ENCODE data around the gene NOP14.
"Not testable (repeated sequence)": the region's sequence is repeated elsewhere in the genome, so short reads cannot be mapped to it uniquely, and the experiment has no call there.

The NOP14 gene

GRCh38 chr4:2938906-2939305 lies 24.3 kb downstream of the NOP14 start (continued):
- TF ChIP-seq ZNF488 (tag by site-specific recombination; IDR thresholded peaks at IDR 0.05): no peak
- TF ChIP-seq ZNF112 (tag by site-specific recombination; IDR thresholded peaks at IDR 0.05): no peak
- TF ChIP-seq ZFP37 (tag by site-specific recombination; IDR thresholded peaks at IDR 0.05): no peak
- no peak for TF ChIP-seq ZNF16 (tag by site-specific recombination; IDR thresholded peaks at IDR 0.05; ENCODE audit: low read depth)

- POLR2A ChIA-PET: interaction anchor here (0.6 to 1.2 kb wide), 2 partner anchors 16 to 174 kb away, joined by 3 read pairs; no protein-coding TSS in a partner anchor
- H3K27ac ChIP-seq (ENCODE audit: extremely low read depth, low read depth, low read length); H3K4me3 ChIP-seq (ENCODE audit: low read depth, low read length); CTCF ChIA-PET; H3K9me3 ChIP-seq (ENCODE audit: control insufficient read depth, insufficient read depth, low read depth, low read length); H3K4me1 ChIP-seq (ENCODE audit: control insufficient read depth, insufficient read depth, low read length): not testable (repeated sequence)
- peaks cover 6 to 72% of the 10 kb centered on the region in 2 experiments; a peak in 2 of 3 replicates for H3K36me3 ChIP-seq (ENCODE audit: control insufficient read depth in 2 of 2, insufficient read depth in 1 of 2, low read length in 2 of 2)
These were observed 24.8 kb downstream of the NOP14 start for GRCh38 chr4:2938411-2938810.

- H3K27ac ChIP-seq (ENCODE audit: extremely low read depth, low read depth, low read length): no peak overlapping the region
- CTCF ChIA-PET: no interaction called here
These were observed 25.2 kb downstream of the NOP14 start for GRCh38 chr4:2937986-2938385.

GRCh38 chr4:2937146-2937857 lies 25.9 kb downstream of the NOP14 start:
- Histone ChIP-seq H3K4me1 (ENCODE audit: control insufficient read depth, insufficient read depth, low read length) (no peaks in the 10 kb centered on the region; the same call in 1 of the 2 replicates), H3K9me3 (ENCODE audit: control insufficient read depth, insufficient read depth, low read depth, low read length) (no peaks in the 10 kb centered on the region), H3K36me3 (ENCODE audit: control insufficient read depth in 2 of 2, insufficient read depth in 1 of 2, low read length in 2 of 2) (peaks cover 6 to 71% of the 10 kb centered on the region in 2 experiments; a peak in 2 of 3 replicates), H3K27ac (ENCODE audit: extremely low read depth, low read depth, low read length) (no peak overlapping the region), H3K4me3 (ENCODE audit: low read depth, low read length) (no peak overlapping the region)
- POLR2A ChIA-PET: no interaction called here
- CTCF ChIA-PET: interaction anchor here (0.6 to 1.6 kb wide), 3 partner anchors 11 to 107 kb away, joined by 3 read pairs; no protein-coding TSS in a partner anchor
- TF ChIP-seq ZBTB1 (tag by site-specific recombination; IDR thresholded peaks at IDR 0.05): no peak
- no peak for TF ChIP-seq ZSCAN18 (tag by site-specific recombination; IDR thresholded peaks at IDR 0.05)
- TF ChIP-seq REPIN1 (tag by site-specific recombination; IDR thresholded peaks at IDR 0.05; ENCODE audit: low read depth): no peak
- TF ChIP-seq ZNF19 (tag by site-specific recombination; IDR thresholded peaks at IDR 0.05; ENCODE audit: low read depth): no peak
- no peak for TF ChIP-seq ZSCAN23 (tag by site-specific recombination; IDR thresholded peaks at IDR 0.05)
- TF ChIP-seq PRDM10 (tag by site-specific recombination; IDR thresholded peaks at IDR 0.05): peak; percentile 52
- TF ChIP-seq SCRT2 (tag by site-specific recombination; IDR thresholded peaks at IDR 0.05): no peak
- TF ChIP-seq KLF7 (tag by site-specific recombination; IDR thresholded peaks at IDR 0.05; ENCODE audit: borderline replicate concordance): no peak
- no peak for TF ChIP-seq ZNF707 (tag by site-specific recombination; IDR thresholded peaks at IDR 0.05)
- peak; percentile 16; the same call in 1 of the 2 replicates for TF ChIP-seq GLIS2 (tag by site-specific recombination; IDR thresholded peaks at IDR 0.05)
- TF ChIP-seq ZNF560 (tag by site-specific recombination; IDR thresholded peaks at IDR 0.05; ENCODE audit: borderline replicate concordance): no peak
- TF ChIP-seq ZNF335 (tag by site-specific recombination; conservative IDR thresholded peaks at IDR 0.05): peak; percentile 42; the same call in 1 of the 2 replicates
- no peak for TF ChIP-seq ZNF549 (tag by site-specific recombination; IDR thresholded peaks at IDR 0.05)
- no peak for TF ChIP-seq PRDM1 (tag by site-specific recombination; IDR thresholded peaks at IDR 0.05)

More at GRCh38 chr4:2937986-2938385, 25.2 kb downstream of the NOP14 start:
- POLR2A ChIA-PET: no interaction called here
- H3K4me3 ChIP-seq (ENCODE audit: low read depth, low read length): no peak overlapping the region
- no peaks in the 10 kb centered on the region; the same call in 1 of the 2 replicates for H3K4me1 ChIP-seq (ENCODE audit: control insufficient read depth, insufficient read depth, low read length)
- H3K9me3 ChIP-seq (ENCODE audit: control insufficient read depth, insufficient read depth, low read depth, low read length): no peaks in the 10 kb centered on the region
- peaks cover 6 to 72% of the 10 kb centered on the region in 2 experiments; a peak in 2 of 3 replicates for H3K36me3 ChIP-seq (ENCODE audit: control insufficient read depth in 2 of 2, insufficient read depth in 1 of 2, low read length in 2 of 2)
- TF ChIP-seq ZNF10 (tag by site-specific recombination; IDR thresholded peaks at IDR 0.05) (peak; percentile 81), ZBTB20 (tag by site-specific recombination; IDR thresholded peaks at IDR 0.05) (no peak)

Data from HEK293 (cell line).